Measurements from ENCODE around the gene PHLDB2. TPM values are rescaled to one million over a fixed set of nuclear protein-coding genes. Genes with fewer than 3 reads are reported as not detected.
A peak's percentile ranks its signal among the peaks of the same experiment; 100 is the strongest.

Gene PHLDB2
- polyA plus RNA-seq, 4 donors: 1.1 to 17.8 (median 4.5) TPM

DNA sequence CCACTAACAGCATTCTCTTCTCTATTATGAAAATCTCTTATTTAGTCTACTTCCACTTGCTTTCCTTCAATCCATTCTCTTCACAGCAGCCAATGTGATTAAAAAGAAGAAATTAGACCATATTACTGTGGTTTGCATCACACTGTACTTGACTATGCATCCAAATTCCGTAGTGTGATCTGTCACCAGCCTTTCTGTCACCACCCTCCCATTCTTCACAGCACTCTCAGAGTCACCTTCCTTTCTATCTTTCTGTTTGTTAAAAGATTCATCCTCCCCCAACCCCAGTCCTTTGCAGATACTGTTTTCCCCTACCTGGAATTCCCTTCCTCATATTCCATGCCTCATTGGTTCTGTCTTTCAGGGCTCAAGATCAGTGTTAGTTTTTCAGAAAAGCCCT lies 64.7 kb downstream of the PHLDB2 start:
- Histone ChIP-seq H3K9me3 (ENCODE audit: control insufficient read depth in 2 of 2, insufficient read depth in 1 of 2, low read depth in 1 of 2, low read length in 1 of 2) (no peaks in the 10 kb centered on the region), H3K27ac (ENCODE audit: low read depth in 1 of 3, low read length in 2 of 3) (peak overlapping the region in 1 of 3 donors; percentile 70), H3K36me3 (ENCODE audit: control insufficient read depth in 3 of 3, insufficient read depth in 2 of 3, low read depth in 1 of 3, low read length in 3 of 3) (peaks cover 0 to 2% (median 0%) of the 10 kb centered on the region in 3 donors), H3K27me3 (ENCODE audit: control insufficient read depth in 3 of 3, insufficient read depth in 3 of 3, low read length in 3 of 3) (no peaks in the 10 kb centered on the region), H3K4me1 (ENCODE audit: control insufficient read depth in 3 of 3, insufficient read depth in 2 of 3, low read depth in 1 of 3, low read length in 2 of 3) (peaks cover 0 to 5% (median 0%) of the 10 kb centered on the region in 3 donors), H3K4me3 (ENCODE audit: low read depth in 1 of 3, low read length in 3 of 3) (no peak overlapping the region)
- WGBS, 3 donors: 0% methylated on average over 1 of the region's 1 CpG
- FAIRE-seq: no peak
- DNase-seq: no peak

DNA sequence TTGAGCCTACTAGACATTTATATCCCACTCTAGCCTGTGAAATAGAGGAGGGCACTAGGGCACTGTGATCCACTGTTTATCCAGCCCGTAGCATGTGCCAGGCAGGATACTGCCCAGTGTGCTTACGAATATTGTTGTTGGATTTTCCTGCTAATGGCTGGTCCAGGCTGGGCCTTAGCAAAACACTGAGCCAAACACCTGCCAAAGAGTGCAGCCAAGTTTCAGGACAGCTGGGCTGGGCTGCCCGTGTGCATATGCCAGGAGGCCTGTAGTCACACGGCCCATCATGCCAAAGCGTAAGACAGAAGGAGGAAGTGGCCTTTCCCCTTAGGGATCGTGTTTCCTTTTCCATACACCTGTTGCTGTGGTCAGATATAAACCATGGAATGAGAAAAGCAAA lies 65.2 kb downstream of the PHLDB2 start:
- WGBS, 3 donors: 11 to 48% (median 20%) methylated on average over 6 of the region's 6 CpGs
- H3K4me3 ChIP-seq (ENCODE audit: low read depth in 1 of 3, low read length in 3 of 3): no peak overlapping the region
- DNase-seq (peak in 1 of 2 donors; percentile 60), FAIRE-seq (no peak)
- no peaks in the 10 kb centered on the region for H3K27me3 ChIP-seq (ENCODE audit: control insufficient read depth in 3 of 3, insufficient read depth in 3 of 3, low read length in 3 of 3)
- H3K36me3 ChIP-seq (ENCODE audit: control insufficient read depth in 3 of 3, insufficient read depth in 2 of 3, low read depth in 1 of 3, low read length in 3 of 3): peaks cover 0 to 2% (median 0%) of the 10 kb centered on the region in 3 donors
- no peaks in the 10 kb centered on the region for H3K9me3 ChIP-seq (ENCODE audit: control insufficient read depth in 2 of 2, insufficient read depth in 1 of 2, low read depth in 1 of 2, low read length in 1 of 2)
- peak overlapping the region in 1 of 3 donors; percentile 70 for H3K27ac ChIP-seq (ENCODE audit: low read depth in 1 of 3, low read length in 2 of 3)
- peaks cover 0 to 5% (median 0%) of the 10 kb centered on the region in 3 donors for H3K4me1 ChIP-seq (ENCODE audit: control insufficient read depth in 3 of 3, insufficient read depth in 2 of 3, low read depth in 1 of 3, low read length in 2 of 3)

DNA sequence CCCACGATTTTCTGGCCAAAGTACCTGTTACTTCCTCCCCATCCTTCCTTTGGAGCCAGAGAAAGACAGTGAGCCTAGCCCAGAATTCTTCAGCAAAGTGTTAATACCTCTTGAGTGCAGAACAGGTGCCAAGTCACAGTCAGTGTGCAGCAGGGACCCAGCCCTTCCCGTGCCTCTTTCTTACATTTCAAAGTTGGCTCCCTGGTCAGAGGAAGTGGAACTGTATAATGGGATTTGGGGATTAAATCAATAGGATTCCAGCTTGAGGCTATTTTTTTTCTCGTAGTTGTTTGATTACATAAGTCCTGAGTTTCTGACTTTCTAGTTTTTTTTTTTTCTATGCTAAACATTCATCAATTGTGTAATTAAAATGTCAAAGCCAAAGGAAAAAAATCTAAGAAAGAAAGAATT lies 67.2 kb downstream of the PHLDB2 start:
- Histone ChIP-seq H3K9me3 (ENCODE audit: control insufficient read depth in 2 of 2, insufficient read depth in 1 of 2, low read depth in 1 of 2, low read length in 1 of 2) (no peaks in the 10 kb centered on the region), H3K27ac (ENCODE audit: low read depth in 1 of 3, low read length in 2 of 3) (no peak overlapping the region), H3K36me3 (ENCODE audit: control insufficient read depth in 3 of 3, insufficient read depth in 2 of 3, low read depth in 1 of 3, low read length in 3 of 3) (peaks cover 0 to 2% (median 0%) of the 10 kb centered on the region in 3 donors), H3K4me1 (ENCODE audit: control insufficient read depth in 3 of 3, insufficient read depth in 2 of 3, low read depth in 1 of 3, low read length in 2 of 3) (peaks cover 0 to 5% (median 0%) of the 10 kb centered on the region in 3 donors), H3K27me3 (ENCODE audit: control insufficient read depth in 3 of 3, insufficient read depth in 3 of 3, low read length in 3 of 3) (no peaks in the 10 kb centered on the region), H3K4me3 (ENCODE audit: low read depth in 1 of 3, low read length in 3 of 3) (no peak overlapping the region)
- DNase-seq (no peak), FAIRE-seq (no peak)
- WGBS, 3 donors: 20 to 39% (median 29%) methylated on average over 3 of the region's 3 CpGs

DNA sequence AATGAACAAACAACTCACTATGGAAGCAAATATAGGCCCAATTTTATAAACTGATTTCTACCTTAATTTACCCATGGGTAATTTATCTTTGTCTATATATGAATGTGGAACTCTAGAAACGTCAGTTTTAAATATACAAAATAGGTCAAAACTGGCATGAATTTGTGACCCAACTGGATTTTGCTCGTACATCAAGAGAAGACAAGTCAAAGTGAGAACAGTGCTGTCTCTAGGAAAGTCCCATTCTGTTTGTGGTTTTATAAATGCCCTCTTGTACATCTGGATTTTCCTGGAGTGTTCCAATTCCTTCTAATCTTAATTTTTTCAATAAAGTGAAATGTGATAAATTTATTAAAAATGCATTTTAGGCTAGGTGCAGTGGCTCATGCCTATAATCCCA lies 69.5 kb downstream of the PHLDB2 start:
- no peak overlapping the region for H3K4me3 ChIP-seq (ENCODE audit: low read depth in 1 of 3, low read length in 3 of 3)
- H3K9me3 ChIP-seq (ENCODE audit: control insufficient read depth in 2 of 2, insufficient read depth in 1 of 2, low read depth in 1 of 2, low read length in 1 of 2): no peaks in the 10 kb centered on the region
- H3K27ac ChIP-seq (ENCODE audit: low read depth in 1 of 3, low read length in 2 of 3): no peak overlapping the region
- no peaks in the 10 kb centered on the region for H3K4me1 ChIP-seq (ENCODE audit: control insufficient read depth in 3 of 3, insufficient read depth in 2 of 3, low read depth in 1 of 3, low read length in 2 of 3)
- H3K27me3 ChIP-seq (ENCODE audit: control insufficient read depth in 3 of 3, insufficient read depth in 3 of 3, low read length in 3 of 3): no peaks in the 10 kb centered on the region
- H3K36me3 ChIP-seq (ENCODE audit: control insufficient read depth in 3 of 3, insufficient read depth in 2 of 3, low read depth in 1 of 3, low read length in 3 of 3): peaks cover 0 to 2% (median 0%) of the 10 kb centered on the region in 3 donors
- DNase-seq (no peak), FAIRE-seq (no peak)
- WGBS, 3 donors: 65 to 81% (median 73%) methylated on average over 2 of the region's 2 CpGs

DNA sequence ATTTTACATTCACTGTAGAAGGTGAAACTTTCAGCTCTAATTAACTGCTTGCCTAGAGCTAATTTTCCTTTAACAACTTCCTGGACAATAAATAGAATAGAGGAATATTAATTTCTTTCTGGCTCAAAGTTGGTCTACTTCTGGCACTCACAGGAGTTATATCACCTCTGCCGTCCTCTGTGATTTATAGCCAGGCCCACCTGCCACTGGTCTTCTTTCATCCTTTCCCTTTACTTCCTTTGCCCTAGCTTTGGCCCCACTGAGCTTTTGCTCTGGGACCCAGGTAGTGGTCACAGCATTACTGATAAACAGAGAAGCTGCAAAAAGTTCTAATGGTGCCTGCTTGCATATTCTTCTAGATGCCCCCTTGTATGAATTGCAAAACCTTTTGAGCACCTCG lies 70.4 kb downstream of the PHLDB2 start:
- no peaks in the 10 kb centered on the region for H3K4me1 ChIP-seq (ENCODE audit: control insufficient read depth in 3 of 3, insufficient read depth in 2 of 3, low read depth in 1 of 3, low read length in 2 of 3)
- DNase-seq (peak in 1 of 2 donors; percentile 18), FAIRE-seq (no peak)
- H3K27ac ChIP-seq (ENCODE audit: low read depth in 1 of 3, low read length in 2 of 3): no peak overlapping the region
- no peaks in the 10 kb centered on the region for H3K27me3 ChIP-seq (ENCODE audit: control insufficient read depth in 3 of 3, insufficient read depth in 3 of 3, low read length in 3 of 3)
- WGBS, 3 donors: 20 to 62% (median 29%) methylated on average over 2 of the region's 2 CpGs
- no peaks in the 10 kb centered on the region for H3K9me3 ChIP-seq (ENCODE audit: control insufficient read depth in 2 of 2, insufficient read depth in 1 of 2, low read depth in 1 of 2, low read length in 1 of 2)
- H3K4me3 ChIP-seq (ENCODE audit: low read depth in 1 of 3, low read length in 3 of 3): no peak overlapping the region
- peaks cover 0 to 2% (median 0%) of the 10 kb centered on the region in 3 donors for H3K36me3 ChIP-seq (ENCODE audit: control insufficient read depth in 3 of 3, insufficient read depth in 2 of 3, low read depth in 1 of 3, low read length in 3 of 3)

DNA sequence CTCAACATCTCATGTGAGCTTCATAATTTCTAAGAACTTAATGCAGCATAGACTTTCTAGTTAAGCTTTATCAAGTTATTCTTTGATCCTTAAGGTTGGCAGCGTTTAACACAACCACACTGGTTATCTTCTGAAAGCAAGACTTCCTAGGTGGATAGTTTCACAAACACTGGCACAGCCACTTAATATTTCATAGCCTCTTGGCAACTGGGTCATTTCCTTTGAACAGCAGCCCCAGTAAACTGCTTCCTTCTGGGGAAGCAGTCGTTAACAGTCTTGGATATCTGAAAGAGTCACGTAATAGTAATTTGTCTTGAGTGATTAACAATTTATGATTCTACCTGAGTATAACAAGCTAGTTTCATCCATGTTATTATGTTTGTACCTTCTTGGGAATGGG lies 73.9 kb downstream of the PHLDB2 start:
- 14 to 43% (median 26%) methylated on average over 3 of the region's 3 CpGs for WGBS, 3 donors
- no peak for FAIRE-seq
- H3K4me1 ChIP-seq (ENCODE audit: control insufficient read depth in 3 of 3, insufficient read depth in 2 of 3, low read depth in 1 of 3, low read length in 2 of 3): no peaks in the 10 kb centered on the region
- H3K27ac ChIP-seq (ENCODE audit: low read depth in 1 of 3, low read length in 2 of 3): no peak overlapping the region
- no peaks in the 10 kb centered on the region for H3K9me3 ChIP-seq (ENCODE audit: control insufficient read depth in 2 of 2, insufficient read depth in 1 of 2, low read depth in 1 of 2, low read length in 1 of 2)
- DNase-seq: peak in 1 of 2 donors; percentile 51
- H3K36me3 ChIP-seq (ENCODE audit: control insufficient read depth in 3 of 3, insufficient read depth in 2 of 3, low read depth in 1 of 3, low read length in 3 of 3): no peaks in the 10 kb centered on the region
- no peaks in the 10 kb centered on the region for H3K27me3 ChIP-seq (ENCODE audit: control insufficient read depth in 3 of 3, insufficient read depth in 3 of 3, low read length in 3 of 3)
- H3K4me3 ChIP-seq (ENCODE audit: low read depth in 1 of 3, low read length in 3 of 3): no peak overlapping the region

DNA sequence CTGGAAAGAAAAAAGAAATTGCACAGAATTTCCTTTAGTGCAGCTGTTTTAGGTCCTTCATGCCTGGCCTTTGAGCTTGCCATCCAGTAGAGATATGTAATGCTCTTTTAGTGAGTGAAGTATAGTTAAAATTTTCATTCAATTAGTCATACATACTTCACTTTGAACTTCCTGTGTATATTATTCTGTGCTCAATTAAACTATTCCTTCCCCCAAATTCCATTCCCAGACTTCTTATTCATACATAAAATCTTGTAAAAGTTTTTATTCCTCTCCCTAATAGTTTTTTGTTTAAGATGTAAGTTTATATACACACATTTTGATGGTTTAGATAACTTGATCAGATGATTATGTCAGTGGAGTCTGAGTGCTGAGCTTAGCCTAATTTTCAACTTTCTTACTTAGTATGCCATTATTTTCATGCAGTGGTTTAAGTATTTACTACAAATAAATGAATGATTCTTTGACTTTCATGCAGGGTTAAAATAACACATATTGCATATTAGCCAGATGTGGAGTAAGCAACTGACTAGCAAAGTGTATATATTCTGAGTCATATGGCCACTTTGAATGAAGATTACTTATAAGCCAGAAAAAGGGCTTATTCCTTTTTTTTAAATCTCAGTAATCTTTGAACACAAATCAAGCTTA lies 77.3 kb downstream of the PHLDB2 start:
- FAIRE-seq (no peak), DNase-seq (no peak)
- Histone ChIP-seq H3K36me3 (ENCODE audit: control insufficient read depth in 3 of 3, insufficient read depth in 2 of 3, low read depth in 1 of 3, low read length in 3 of 3) (no peaks in the 10 kb centered on the region), H3K27me3 (ENCODE audit: control insufficient read depth in 3 of 3, insufficient read depth in 3 of 3, low read length in 3 of 3) (no peaks in the 10 kb centered on the region), H3K4me3 (ENCODE audit: low read depth in 1 of 3, low read length in 3 of 3) (no peak overlapping the region), H3K9me3 (ENCODE audit: control insufficient read depth in 2 of 2, insufficient read depth in 1 of 2, low read depth in 1 of 2, low read length in 1 of 2) (no peaks in the 10 kb centered on the region), H3K4me1 (ENCODE audit: control insufficient read depth in 3 of 3, insufficient read depth in 2 of 3, low read depth in 1 of 3, low read length in 2 of 3) (no peaks in the 10 kb centered on the region), H3K27ac (ENCODE audit: low read depth in 1 of 3, low read length in 2 of 3) (no peak overlapping the region)

DNA sequence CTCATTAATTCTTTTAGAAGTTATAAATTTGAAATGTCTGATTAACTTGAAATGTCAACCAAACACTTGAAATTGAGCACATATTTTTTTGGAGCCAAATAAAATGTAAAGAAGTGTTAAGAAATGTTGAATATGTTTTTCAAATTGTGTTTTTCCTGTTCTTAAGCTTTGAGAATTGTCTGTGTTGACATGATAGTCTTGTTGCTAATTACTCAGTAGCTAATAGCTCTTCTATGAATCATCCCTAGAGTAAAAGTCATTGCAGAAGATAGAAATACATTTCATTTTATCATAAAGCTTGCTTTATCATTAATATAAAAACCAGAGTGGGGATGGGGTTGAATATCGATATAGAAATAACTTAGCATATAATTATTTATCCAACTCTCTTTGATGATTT lies 77.9 kb downstream of the PHLDB2 start:
- Histone ChIP-seq H3K27me3 (ENCODE audit: control insufficient read depth in 3 of 3, insufficient read depth in 3 of 3, low read length in 3 of 3) (no peaks in the 10 kb centered on the region), H3K9me3 (ENCODE audit: control insufficient read depth in 2 of 2, insufficient read depth in 1 of 2, low read depth in 1 of 2, low read length in 1 of 2) (no peaks in the 10 kb centered on the region), H3K4me1 (ENCODE audit: control insufficient read depth in 3 of 3, insufficient read depth in 2 of 3, low read depth in 1 of 3, low read length in 2 of 3) (no peaks in the 10 kb centered on the region), H3K4me3 (ENCODE audit: low read depth in 1 of 3, low read length in 3 of 3) (no peak overlapping the region), H3K36me3 (ENCODE audit: control insufficient read depth in 3 of 3, insufficient read depth in 2 of 3, low read depth in 1 of 3, low read length in 3 of 3) (peaks cover 0 to 2% (median 0%) of the 10 kb centered on the region in 3 donors), H3K27ac (ENCODE audit: low read depth in 1 of 3, low read length in 2 of 3) (no peak overlapping the region)
- no peak for DNase-seq
- no peak for FAIRE-seq
- 78 to 96% (median 91%) methylated on average over 1 of the region's 1 CpG for WGBS, 3 donors

DNA sequence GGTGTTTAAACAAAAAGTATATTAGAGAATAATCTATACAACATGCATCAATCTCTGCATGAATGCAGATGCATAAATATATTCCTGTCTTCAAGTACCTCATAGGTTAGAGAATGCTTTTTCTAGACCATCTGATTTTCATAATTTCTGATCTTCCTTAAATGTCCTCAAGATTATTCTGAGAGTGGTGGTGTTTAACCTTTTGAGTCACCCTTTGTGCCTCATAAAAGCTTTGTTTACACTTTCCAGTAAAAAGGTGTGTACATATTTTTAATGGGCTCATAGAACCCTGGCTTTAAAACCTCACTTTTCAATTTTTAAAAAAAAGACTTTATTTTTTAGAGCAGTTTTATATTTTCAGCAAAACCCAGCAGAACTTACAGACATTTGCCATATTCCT lies 78.8 kb downstream of the PHLDB2 start:
- Histone ChIP-seq H3K36me3 (ENCODE audit: control insufficient read depth in 3 of 3, insufficient read depth in 2 of 3, low read depth in 1 of 3, low read length in 3 of 3) (peaks cover 0 to 2% (median 0%) of the 10 kb centered on the region in 3 donors), H3K4me1 (ENCODE audit: control insufficient read depth in 3 of 3, insufficient read depth in 2 of 3, low read depth in 1 of 3, low read length in 2 of 3) (no peaks in the 10 kb centered on the region), H3K27ac (ENCODE audit: low read depth in 1 of 3, low read length in 2 of 3) (no peak overlapping the region), H3K4me3 (ENCODE audit: low read depth in 1 of 3, low read length in 3 of 3) (no peak overlapping the region), H3K9me3 (ENCODE audit: control insufficient read depth in 2 of 2, insufficient read depth in 1 of 2, low read depth in 1 of 2, low read length in 1 of 2) (no peaks in the 10 kb centered on the region), H3K27me3 (ENCODE audit: control insufficient read depth in 3 of 3, insufficient read depth in 3 of 3, low read length in 3 of 3) (no peaks in the 10 kb centered on the region)
- FAIRE-seq (no peak), DNase-seq (no peak)
